WERI-Rb-1 (cell line): ENCODE results near the gene PPFIA3.

ENCODE experiments used
- DNase-seq: peaks from one replicate; pipeline ENCODE4 v3.0.0-alpha.2; 2020
- H3K27ac ChIP-seq: fragments of 250-450 bp; sonication (Bioruptor Pico); 2 replicates; pipeline ENCODE4 v1.5.1; 2020; ENCODE audit warnings: mild to moderate bottlenecking, moderate library complexity
- H3K27me3 ChIP-seq: fragments of 250-450 bp; sonication (Bioruptor Pico); 2 replicates; pipeline ENCODE4 v1.5.1; 2021; ENCODE audit warnings: mild to moderate bottlenecking, low read depth, moderate library complexity; ENCODE audit not compliant: insufficient read depth, severe bottlenecking
- H3K36me3 ChIP-seq: fragments of 250-450 bp; sonication (Bioruptor Pico); 2 replicates; pipeline ENCODE4 v1.5.1; 2020; ENCODE audit warnings: mild to moderate bottlenecking, moderate library complexity
- H3K4me3 ChIP-seq: 2 replicates; pipeline ENCODE4 v1.5.1; 2011; ENCODE audit warnings: low read depth, mild to moderate bottlenecking, control low read depth, low read length
- H3K9me3 ChIP-seq: fragments of 250-450 bp; sonication (Bioruptor Pico); 2 replicates; pipeline ENCODE4 v1.5.1; 2021; ENCODE audit warnings: mild to moderate bottlenecking, moderate library complexity; ENCODE audit not compliant: severe bottlenecking
- CTCF ChIP-seq: IDR thresholded peaks from 2 replicates; pipeline ENCODE4 v1.5.1; 2011; ENCODE audit warnings: low read depth, mild to moderate bottlenecking, control low read depth, inconsistent platforms, low read length

The PPFIA3 gene

GRCh38 chr19:49148784-49149651 is 29.7 kb downstream of the PPFIA3 start:
- Histone ChIP-seq H3K4me3 (peak overlapping the region; percentile 90), H3K27ac (peak overlapping the region; percentile 90), H3K36me3 (peaks cover 7% of the 10 kb centered on the region), H3K9me3 (no peaks in the 10 kb centered on the region), H3K27me3 (no peaks in the 10 kb centered on the region)
- DNase-seq = peak; percentile 99
- TF ChIP-seq CTCF = no peak

GRCh38 chr19:49149652-49150105 is 30.3 kb downstream of the PPFIA3 start:
- Histone ChIP-seq H3K36me3 (peaks cover 7% of the 10 kb centered on the region), H3K27ac (peak overlapping the region; percentile 90), H3K9me3 (no peaks in the 10 kb centered on the region), H3K4me3 (peak overlapping the region; percentile 90), H3K27me3 (no peaks in the 10 kb centered on the region)
- TF ChIP-seq CTCF = no peak
- peak; percentile 83 for DNase-seq

GRCh38 chr19:49150106-49150943 is 31.0 kb downstream of the PPFIA3 start:
- Histone ChIP-seq H3K9me3 (no peaks in the 10 kb centered on the region), H3K27me3 (no peaks in the 10 kb centered on the region), H3K36me3 (peaks cover 7% of the 10 kb centered on the region), H3K4me3 (peak overlapping the region; percentile 90), H3K27ac (peak overlapping the region; percentile 90)
- DNase-seq = peak; percentile 93
- no peak for TF ChIP-seq CTCF

GRCh38 chr19:49150944-49151243 is 31.6 kb downstream of the PPFIA3 start:
- H3K4me3 ChIP-seq = peak overlapping the region; percentile 90
- no peaks in the 10 kb centered on the region for H3K9me3 ChIP-seq
- peak overlapping the region; percentile 90 for H3K27ac ChIP-seq
- no peak for DNase-seq
- no peak for TF ChIP-seq CTCF
- H3K27me3 ChIP-seq = no peaks in the 10 kb centered on the region
- H3K36me3 ChIP-seq = peaks cover 7% of the 10 kb centered on the region

- Histone ChIP-seq H3K9me3 (no peaks in the 10 kb centered on the region), H3K4me3 (peak overlapping the region; percentile 90), H3K27me3 (no peaks in the 10 kb centered on the region), H3K27ac (no peak overlapping the region), H3K36me3 (peaks cover 2% of the 10 kb centered on the region)
- DNase-seq = peak; percentile 70
- no peak for TF ChIP-seq CTCF
Observed at GRCh38 chr19:49151267-49152118, 32.1 kb downstream of the PPFIA3 start.
